HG03460 (cell line): ENCODE measurements around the gene DHFR2.
"Not testable (repeated sequence)": the region's sequence is repeated elsewhere in the genome, so short reads cannot be mapped to it uniquely, and the experiment has no call there.

Experiments
- ATAC-seq: cut with Tn5 transposase; IDR thresholded peaks from one replicate; pipeline ENCODE4 v1.9.1; 2021; ENCODE audit not compliant: unreplicated experiment

The DHFR2 gene

GRCh38 chr3:94065819-94066480 lies 3.2 kb upstream of the DHFR2 start:
- no peak for ATAC-seq

GRCh38 chr3:94065122-94065521 lies 2.4 kb upstream of the DHFR2 start:
- no peak for ATAC-seq

GRCh38 chr3:94064243-94064860 lies 1.6 kb upstream of the DHFR2 start:
- no peak for ATAC-seq

- no peak for ATAC-seq
Observed at GRCh38 chr3:94063496-94064119, 892 bp upstream of the DHFR2 start.

GRCh38 chr3:94061297-94061696 lies 1.4 kb downstream of the DHFR2 start:
- ATAC-seq: no peak

GRCh38 chr3:94050546-94050945 lies 12.2 kb downstream of the DHFR2 start:
- no peak for ATAC-seq

GRCh38 chr3:94049267-94049666 lies 13.4 kb downstream of the DHFR2 start:
- no peak for ATAC-seq

GRCh38 chr3:94046533-94046932 lies 16.2 kb downstream of the DHFR2 start:
- no peak for ATAC-seq

- ATAC-seq: not testable (repeated sequence)
Observed at GRCh38 chr3:94044100-94044936, 18.4 kb downstream of the DHFR2 start.

- ATAC-seq: no peak
Observed at GRCh38 chr3:94043285-94043684, 19.4 kb downstream of the DHFR2 start.

- no peak for ATAC-seq
Observed at GRCh38 chr3:94036909-94037507, 25.7 kb downstream of the DHFR2 start.

GRCh38 chr3:94028093-94028837 lies 34.5 kb downstream of the DHFR2 start, which contains the start of gene STX19:
TSS of gene STX19 (minus strand) at chr3:94028597. CDS start at chr3:94015269, 13,328 bp downstream.
- ATAC-seq: no peak

- no peak for ATAC-seq
Observed at GRCh38 chr3:94026623-94027022, 36.1 kb downstream of the DHFR2 start.

- no peak for ATAC-seq
Observed at GRCh38 chr3:94024385-94024784, 38.3 kb downstream of the DHFR2 start.

- no peak for ATAC-seq
Observed at GRCh38 chr3:94020293-94020692, 42.4 kb downstream of the DHFR2 start.

- no peak for ATAC-seq
Observed at GRCh38 chr3:94019659-94020058, 43.1 kb downstream of the DHFR2 start.

GRCh38 chr3:94015025-94015424 lies 47.7 kb downstream of the DHFR2 start:
- no peak for ATAC-seq

- ATAC-seq: no peak
Observed at GRCh38 chr3:94012185-94012584, 50.5 kb downstream of the DHFR2 start.

GRCh38 chr3:94011233-94011711 lies 51.4 kb downstream of the DHFR2 start:
- ATAC-seq: no peak

- no peak for ATAC-seq
Observed at GRCh38 chr3:94009608-94010007, 53.1 kb downstream of the DHFR2 start.
